Gastroesophageal sphincter (tissue), 4 donors: Measurements from ENCODE around the gene S100G. TPM values are rescaled to one million over a fixed set of nuclear protein-coding genes. Genes with fewer than 3 reads are reported as not detected.

ENCODE experiments used
- ATAC-seq: fragments of 150-250 bp; one replicate; pipeline ENCODE4 v1.9.1; 2016; ENCODE audit warnings: mild to moderate bottlenecking, moderate library complexity
- H3K27ac ChIP-seq, 4 donors: fragments of 200-600 bp; sonication (generic) in 3 of 4; 1 replicate in 3 of 4; 2 replicates in 1 of 4; pipeline ENCODE4 v1.5.1; 2016 to 2019
- H3K27me3 ChIP-seq: fragments of 200-600 bp; sonication (generic); one replicate; pipeline ENCODE4 v1.5.1; 2019
- H3K36me3 ChIP-seq, 2 donors: fragments of 200-600 bp; sonication (generic); one replicate each; pipeline ENCODE4 v1.5.1; 2019; ENCODE audit warnings: control low read depth in 1 of 2
- H3K4me1 ChIP-seq, 3 donors: fragments of 200-600 bp; sonication (generic); 1 replicate in 2 of 3; 2 replicates in 1 of 3; pipeline ENCODE4 v1.5.1; 2016 to 2019; ENCODE audit warnings: control low read depth in 2 of 3
- H3K4me3 ChIP-seq, 2 donors: fragments of 200-600 bp; sonication (generic); one replicate each; pipeline ENCODE4 v1.5.1; 2019; ENCODE audit warnings: mild to moderate bottlenecking in 1 of 2, moderate library complexity in 1 of 2
- H3K9me3 ChIP-seq, 3 donors: fragments of 200-600 bp; sonication (generic); one replicate each; pipeline ENCODE4 v1.5.1; 2017 to 2019; ENCODE audit warnings: control low read depth in 2 of 3
- CTCF ChIP-seq, 4 experiments: fragments of 200-600 bp in 2 of 4; fragments of 450-650 bp in 2 of 4; sonication (generic) in 1 of 4; IDR thresholded peaks; one replicate each; pipeline ENCODE4 v1.5.1; 2017 to 2019; ENCODE audit warnings: antibody characterized with exemption in 4 of 4, mild to moderate bottlenecking in 2 of 4, moderate library complexity in 2 of 4
- EP300 ChIP-seq: sonication (generic); formaldehyde crosslinking; IDR thresholded peaks from one replicate; pipeline ENCODE4 v1.6.1; 2017; ENCODE audit warnings: antibody characterized with exemption, mild to moderate bottlenecking
- POLR2A ChIP-seq, 2 donors: fragments of 450-650 bp; IDR thresholded peaks; one replicate each; pipeline ENCODE4 v1.6.1; 2017; ENCODE audit warnings: antibody characterized with exemption in 2 of 2, mild to moderate bottlenecking in 2 of 2, moderate library complexity in 1 of 2
- POLR2AphosphoS5 ChIP-seq: sonication (generic); formaldehyde crosslinking; IDR thresholded peaks from one replicate; pipeline ENCODE4 v1.6.1; 2017; ENCODE audit warnings: antibody characterized with exemption
- WGBS, 2 donors: methylation state at CpG; one replicate each; pipeline ENCODE4 v1.1.5; 2018; ENCODE audit warnings: low coverage in 1 of 2; 5-methylcytosine and 5-hydroxymethylcytosine counted together
- total RNA-seq, 4 donors: library from RNA; depleted of rRNA; stranded (reverse); fragments of >200 nt; gene quantifications; one replicate each; pipeline ENCODE4 v1.1.0, GENCODE V29; 2016

Gene S100G
- total RNA-seq, 4 donors from 2014 or later: not detected

DNA sequence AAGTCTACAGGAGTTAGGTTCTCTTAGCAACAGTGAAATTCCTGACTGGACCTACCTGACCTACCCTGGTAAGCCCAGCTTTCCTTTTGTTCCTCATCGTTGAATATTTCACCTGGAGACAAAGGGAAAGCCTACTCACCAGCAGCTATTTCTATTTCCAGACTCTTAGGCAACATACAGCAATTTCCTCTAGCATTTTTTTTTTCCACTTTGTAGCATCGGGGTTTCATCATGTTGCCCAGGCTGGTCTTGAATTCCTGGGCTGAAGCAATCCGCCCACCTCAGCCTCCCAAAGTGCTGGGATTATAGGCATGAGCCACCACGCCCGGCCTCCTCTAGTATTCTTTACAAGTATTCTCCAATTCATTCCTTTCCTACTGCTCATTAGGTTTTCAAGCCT lies 6.8 kb upstream of the S100G start:
- Histone ChIP-seq H3K9me3 (no peaks in the 10 kb centered on the region), H3K36me3 (peaks cover 0 to 4% of the 10 kb centered on the region in 2 donors), H3K27ac (no peak overlapping the region), H3K27me3 (no peaks in the 10 kb centered on the region), H3K4me1 (no peaks in the 10 kb centered on the region), H3K4me3 (no peak overlapping the region)
- ATAC-seq: no peak
- TF ChIP-seq EP300: no peak
- TF ChIP-seq POLR2AphosphoS5: no peak
- TF ChIP-seq CTCF (IDR thresholded peaks at IDR 0.05): no peak
- TF ChIP-seq POLR2A (IDR thresholded peaks at IDR 0.05): no peak
- WGBS, 2 donors: 82 to 100% methylated on average over 2 to 5 of the region's 5 CpGs

DNA sequence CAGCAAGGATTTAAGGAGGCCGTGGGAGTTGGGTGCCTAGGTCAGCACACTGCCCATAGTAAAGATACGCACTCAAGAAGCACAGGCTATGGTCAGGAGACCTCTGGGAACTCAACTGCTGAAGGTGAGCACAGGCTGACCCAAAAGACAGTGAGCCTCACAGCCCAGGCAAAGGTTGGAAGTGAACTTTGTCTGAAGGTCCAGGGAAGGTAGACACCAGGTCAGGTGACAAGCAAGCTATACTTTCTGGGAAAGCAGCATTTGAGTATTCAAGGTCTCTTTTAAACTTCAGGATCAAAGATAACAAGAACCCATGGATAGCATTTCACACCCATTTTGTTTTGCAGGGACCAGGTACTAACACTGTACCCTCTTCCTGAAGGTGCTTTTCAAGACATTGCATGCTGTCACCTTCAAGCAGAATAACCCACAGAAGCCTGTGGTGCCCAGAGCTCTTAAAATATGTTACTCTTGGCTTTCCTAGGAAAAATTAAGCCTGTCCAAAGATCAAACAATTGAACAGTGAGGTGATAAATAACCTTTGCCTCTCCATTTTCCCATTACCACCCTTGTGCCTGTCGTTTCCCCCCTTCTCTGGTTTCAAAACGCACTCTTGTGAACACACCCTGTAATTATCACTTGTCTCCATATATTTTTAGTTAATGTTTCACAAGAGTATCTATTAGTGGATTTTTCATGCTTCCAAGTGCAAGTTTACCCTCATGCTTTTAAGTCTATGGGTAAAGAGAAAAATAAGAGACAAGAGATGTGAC lies 3.4 kb upstream of the S100G start:
- Histone ChIP-seq H3K27me3 (no peaks in the 10 kb centered on the region), H3K9me3 (no peaks in the 10 kb centered on the region), H3K4me3 (no peak overlapping the region), H3K27ac (no peak overlapping the region), H3K4me1 (no peaks in the 10 kb centered on the region), H3K36me3 (no peaks in the 10 kb centered on the region)
- TF ChIP-seq EP300 (no peak), POLR2A (IDR thresholded peaks at IDR 0.05) (no peak), POLR2AphosphoS5 (no peak), CTCF (IDR thresholded peaks at IDR 0.05) (no peak)
- ATAC-seq: no peak
- 85 to 100% methylated on average over 2 to 3 of the region's 4 CpGs for WGBS, 2 donors

DNA sequence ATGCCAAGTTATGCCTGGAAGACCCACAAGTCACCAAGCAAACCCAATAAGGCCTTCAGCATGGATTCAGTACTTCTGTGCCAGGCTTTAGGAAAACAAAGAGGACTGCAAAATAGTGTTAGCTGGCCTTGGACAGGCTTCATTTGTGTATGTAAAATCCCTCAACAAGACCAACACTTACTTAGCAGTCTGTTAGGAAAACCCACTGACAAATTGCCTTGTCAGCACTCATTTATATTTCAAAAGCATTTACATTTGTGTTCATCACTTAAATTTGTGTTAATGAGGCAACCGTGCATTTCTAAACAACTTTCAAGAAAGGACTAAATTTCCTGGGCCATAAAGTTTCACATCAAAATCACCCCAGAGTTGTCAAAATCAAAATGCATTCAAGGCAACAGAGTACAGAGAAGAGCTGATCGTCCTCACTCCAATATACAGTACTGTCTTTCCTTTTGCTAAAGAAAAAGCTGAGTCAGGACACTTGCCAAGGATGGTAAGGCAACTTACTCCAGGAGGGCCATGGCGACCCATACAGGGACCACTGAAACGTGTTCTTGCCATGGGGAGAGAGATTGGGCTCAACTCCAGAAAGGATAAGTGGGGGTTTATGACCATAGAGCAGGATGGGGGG lies 1.6 kb downstream of the S100G start:
- no peaks in the 10 kb centered on the region for H3K4me1 ChIP-seq
- H3K27ac ChIP-seq: no peak overlapping the region
- TF ChIP-seq POLR2A (IDR thresholded peaks at IDR 0.05) (no peak), POLR2AphosphoS5 (no peak)
- 67 to 80% methylated on average over 1 to 2 of the region's 4 CpGs for WGBS, 2 donors
- peaks cover 0 to 4% of the 10 kb centered on the region in 2 donors for H3K36me3 ChIP-seq
- H3K9me3 ChIP-seq: no peaks in the 10 kb centered on the region
- no peaks in the 10 kb centered on the region for H3K27me3 ChIP-seq
- H3K4me3 ChIP-seq: no peak overlapping the region
- ATAC-seq: no peak

GRCh38 chrX:16653424-16653823 lies 3.5 kb downstream of the S100G start:
- H3K9me3 ChIP-seq: no peaks in the 10 kb centered on the region
- H3K27me3 ChIP-seq: no peaks in the 10 kb centered on the region
- TF ChIP-seq POLR2A (IDR thresholded peaks at IDR 0.05) (no peak), CTCF (IDR thresholded peaks at IDR 0.05) (no peak), POLR2AphosphoS5 (no peak)
- H3K4me1 ChIP-seq: no peaks in the 10 kb centered on the region
- H3K36me3 ChIP-seq: peaks cover 0 to 4% of the 10 kb centered on the region in 2 donors
- ATAC-seq: no peak
- no peak overlapping the region for H3K27ac ChIP-seq
- 73% methylated on average over 4 of the region's 7 CpGs; no CpG with 5 or more reads in 1 of the 2 donors for WGBS, 2 donors
- H3K4me3 ChIP-seq: no peak overlapping the region

GRCh38 chrX:16654093-16654492 lies 4.1 kb downstream of the S100G start:
- Histone ChIP-seq H3K4me1 (no peaks in the 10 kb centered on the region), H3K4me3 (no peak overlapping the region), H3K9me3 (no peaks in the 10 kb centered on the region), H3K27me3 (no peaks in the 10 kb centered on the region), H3K27ac (no peak overlapping the region), H3K36me3 (peaks cover 0 to 4% of the 10 kb centered on the region in 2 donors)
- 83 to 100% methylated on average over 1 to 2 of the region's 3 CpGs for WGBS, 2 donors
- no peak for ATAC-seq
- no peak for TF ChIP-seq POLR2A (IDR thresholded peaks at IDR 0.05)
- TF ChIP-seq CTCF (IDR thresholded peaks at IDR 0.05): no peak
- TF ChIP-seq EP300: no peak
- TF ChIP-seq POLR2AphosphoS5: no peak
